Fibroblast of villous mesenchyme (primary cell): ENCODE measurements around the gene HAGH. TPM values are rescaled to one million over a fixed set of nuclear protein-coding genes. Genes with fewer than 3 reads are reported as not detected.
"Not testable (repeated sequence)": the region's sequence is repeated elsewhere in the genome, so short reads cannot be mapped to it uniquely, and the experiment has no call there.

ENCODE experiments used
- DNase-seq: peaks from one replicate; pipeline ENCODE4 v3.0.0-alpha.2; 2010; ENCODE audit warnings: low read depth
- H3K4me3 ChIP-seq: 2 replicates; pipeline ENCODE4 v1.5.1; 2011; ENCODE audit warnings: low read depth, mild to moderate bottlenecking, low read length
- CTCF ChIP-seq: IDR thresholded peaks from 2 replicates; pipeline ENCODE4 v1.5.1; 2012; ENCODE audit warnings: low read depth, mild to moderate bottlenecking, low read length; ENCODE audit not compliant: insufficient read depth
- total RNA-seq: library from RNA; depleted of rRNA; stranded (reverse); fragments of >200 nt; gene quantifications from 2 replicates; pipeline ENCODE4 v1.2.3, GENCODE V29; 2012

The HAGH gene
- total RNA-seq, 1 donor: 24.6 TPM

GRCh38 chr16:1810536-1810935, 16.1 kb downstream of the HAGH start:
- H3K4me3 ChIP-seq: no peak overlapping the region
- no peak for TF ChIP-seq CTCF
- DNase-seq: no peak

- DNase-seq: no peak
- H3K4me3 ChIP-seq: no peak overlapping the region
- TF ChIP-seq CTCF: no peak
These were observed 16.5 kb downstream of the HAGH start for GRCh38 chr16:1810106-1810505.

- TF ChIP-seq CTCF: no peak
- no peak for DNase-seq
- H3K4me3 ChIP-seq: no peak overlapping the region
These were observed 17.3 kb downstream of the HAGH start for GRCh38 chr16:1809281-1809801.

- no peak overlapping the region for H3K4me3 ChIP-seq
- no peak for DNase-seq
- no peak for TF ChIP-seq CTCF
These were observed 17.9 kb downstream of the HAGH start for GRCh38 chr16:1808691-1809090.

- no peak for DNase-seq
- no peak for TF ChIP-seq CTCF
These were observed 19.0 kb downstream of the HAGH start for GRCh38 chr16:1807626-1808025.

GRCh38 chr16:1800701-1801100, 25.9 kb downstream of the HAGH start:
- TF ChIP-seq CTCF: no peak

More at GRCh38 chr16:1807626-1808025, 19.0 kb downstream of the HAGH start:
- H3K4me3 ChIP-seq: no peak overlapping the region

GRCh38 chr16:1799263-1799662, 27.4 kb downstream of the HAGH start:
- H3K4me3 ChIP-seq, DNase-seq: not testable (repeated sequence)

More at GRCh38 chr16:1800701-1801100, 25.9 kb downstream of the HAGH start:
- no peak overlapping the region for H3K4me3 ChIP-seq
- peak; percentile 7 for DNase-seq
